ENCODE data around the gene NEURL3. TPM values are rescaled to one million over a fixed set of nuclear protein-coding genes. Genes with fewer than 3 reads are reported as not detected.

The NEURL3 gene
- total and polyA plus RNA-seq, 2 of the 4 experiments (the other 2 are of a cell fraction), result not detected

DNA sequence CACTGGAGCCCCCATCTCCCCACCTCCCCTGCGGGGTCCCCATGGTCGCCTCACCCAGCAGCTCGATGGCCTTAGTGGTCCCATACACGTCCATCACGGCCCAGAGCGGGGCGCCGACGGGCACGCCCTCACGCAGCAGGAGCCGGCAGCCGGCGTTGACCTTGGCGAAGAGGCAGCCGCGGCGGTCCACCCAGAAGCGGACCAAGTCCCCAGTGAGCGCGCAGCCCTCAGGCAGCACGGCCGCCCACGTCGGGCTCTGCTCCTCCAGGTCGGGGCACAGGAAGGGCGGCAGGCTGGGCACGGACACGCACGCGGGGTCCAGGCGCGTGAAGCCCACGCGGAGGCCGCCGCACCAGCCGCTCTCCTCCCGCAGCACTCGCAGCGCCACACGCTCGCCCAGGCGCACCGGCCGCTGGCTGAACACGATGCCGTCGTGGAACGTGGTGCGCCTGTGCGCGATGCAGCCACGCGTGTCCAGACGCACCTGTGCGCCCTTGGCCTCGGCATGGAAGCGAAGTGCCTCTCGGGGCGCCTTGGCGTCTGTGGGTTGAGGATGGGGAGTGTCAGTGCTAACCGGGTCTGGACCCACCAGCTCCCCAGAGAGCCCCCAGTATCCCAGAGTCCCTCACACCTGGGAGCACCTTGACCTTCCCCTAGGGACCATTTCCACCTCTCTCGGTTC is 4.6 kb downstream of the NEURL3 start:
- no peak overlapping the region for H2BK20ac ChIP-seq (ENCODE audit: low read depth, low read length)
- peaks cover 3% of the 10 kb centered on the region for H3K9me3 ChIP-seq (ENCODE audit: control insufficient read depth, insufficient read depth, low read length)
- peaks cover 68% of the 10 kb centered on the region for H3K27me3 ChIP-seq (ENCODE audit: control insufficient read depth, insufficient read depth, low read length)
- ATAC-seq (ENCODE audit: low read depth) (no peak), DNase-seq (no peak)
- TF ChIP-seq, protein P1, sequence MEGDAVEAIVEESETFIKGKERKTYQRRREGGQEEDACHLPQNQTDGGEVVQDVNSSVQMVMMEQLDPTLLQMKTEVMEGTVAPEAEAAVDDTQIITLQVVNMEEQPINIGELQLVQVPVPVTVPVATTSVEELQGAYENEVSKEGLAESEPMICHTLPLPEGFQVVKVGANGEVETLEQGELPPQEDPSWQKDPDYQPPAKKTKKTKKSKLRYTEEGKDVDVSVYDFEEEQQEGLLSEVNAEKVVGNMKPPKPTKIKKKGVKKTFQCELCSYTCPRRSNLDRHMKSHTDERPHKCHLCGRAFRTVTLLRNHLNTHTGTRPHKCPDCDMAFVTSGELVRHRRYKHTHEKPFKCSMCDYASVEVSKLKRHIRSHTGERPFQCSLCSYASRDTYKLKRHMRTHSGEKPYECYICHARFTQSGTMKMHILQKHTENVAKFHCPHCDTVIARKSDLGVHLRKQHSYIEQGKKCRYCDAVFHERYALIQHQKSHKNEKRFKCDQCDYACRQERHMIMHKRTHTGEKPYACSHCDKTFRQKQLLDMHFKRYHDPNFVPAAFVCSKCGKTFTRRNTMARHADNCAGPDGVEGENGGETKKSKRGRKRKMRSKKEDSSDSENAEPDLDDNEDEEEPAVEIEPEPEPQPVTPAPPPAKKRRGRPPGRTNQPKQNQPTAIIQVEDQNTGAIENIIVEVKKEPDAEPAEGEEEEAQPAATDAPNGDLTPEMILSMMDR (conservative IDR thresholded peaks at IDR 0.05; ENCODE audit: low read depth, low read length), result no peak
- no peak for TF ChIP-seq POLR2A (IDR thresholded peaks at IDR 0.05; ENCODE audit: low read depth, low read length)
- no peak for TF ChIP-seq RCOR1 (IDR thresholded peaks at IDR 0.05; ENCODE audit: insufficient replicate concordance, low read length)
- no peak for TF ChIP-seq SMC3 (IDR thresholded peaks at IDR 0.05; ENCODE audit: low read depth, low read length)
- no peak for TF ChIP-seq CHD1 (IDR thresholded peaks at IDR 0.05; ENCODE audit: low read depth, low read length)
- TF ChIP-seq, protein P2, sequence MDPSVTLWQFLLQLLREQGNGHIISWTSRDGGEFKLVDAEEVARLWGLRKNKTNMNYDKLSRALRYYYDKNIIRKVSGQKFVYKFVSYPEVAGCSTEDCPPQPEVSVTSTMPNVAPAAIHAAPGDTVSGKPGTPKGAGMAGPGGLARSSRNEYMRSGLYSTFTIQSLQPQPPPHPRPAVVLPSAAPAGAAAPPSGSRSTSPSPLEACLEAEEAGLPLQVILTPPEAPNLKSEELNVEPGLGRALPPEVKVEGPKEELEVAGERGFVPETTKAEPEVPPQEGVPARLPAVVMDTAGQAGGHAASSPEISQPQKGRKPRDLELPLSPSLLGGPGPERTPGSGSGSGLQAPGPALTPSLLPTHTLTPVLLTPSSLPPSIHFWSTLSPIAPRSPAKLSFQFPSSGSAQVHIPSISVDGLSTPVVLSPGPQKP (IDR thresholded peaks at IDR 0.05; ENCODE audit: borderline replicate concordance, low read depth, low read length), result no peak
- TF ChIP-seq, protein P3, sequence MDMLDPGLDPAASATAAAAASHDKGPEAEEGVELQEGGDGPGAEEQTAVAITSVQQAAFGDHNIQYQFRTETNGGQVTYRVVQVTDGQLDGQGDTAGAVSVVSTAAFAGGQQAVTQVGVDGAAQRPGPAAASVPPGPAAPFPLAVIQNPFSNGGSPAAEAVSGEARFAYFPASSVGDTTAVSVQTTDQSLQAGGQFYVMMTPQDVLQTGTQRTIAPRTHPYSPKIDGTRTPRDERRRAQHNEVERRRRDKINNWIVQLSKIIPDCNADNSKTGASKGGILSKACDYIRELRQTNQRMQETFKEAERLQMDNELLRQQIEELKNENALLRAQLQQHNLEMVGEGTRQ (IDR thresholded peaks at IDR 0.05; ENCODE audit: low read depth, low read length), result no peak
- no peak for TF ChIP-seq MAZ (IDR thresholded peaks at IDR 0.05; ENCODE audit: borderline replicate concordance, low read depth, low read length)
- TF ChIP-seq MXI1 (IDR thresholded peaks at IDR 0.05; ENCODE audit: borderline replicate concordance, low read depth, low read length), result no peak
- no peak for TF ChIP-seq RAD21 (IDR thresholded peaks at IDR 0.05; ENCODE audit: low read length)
- TF ChIP-seq CEBPB (IDR thresholded peaks at IDR 0.05; ENCODE audit: low read depth, low read length), result no peak
- TF ChIP-seq NFE2L2 (IDR thresholded peaks at IDR 0.05; ENCODE audit: low read depth, low read length), result no peak
- TF ChIP-seq MAFK (IDR thresholded peaks at IDR 0.05; ENCODE audit: low read depth, low read length), result no peak
- no peak for TF ChIP-seq BHLHE40 (IDR thresholded peaks at IDR 0.05; ENCODE audit: low read depth, low read length)
- no peaks in the 10 kb centered on the region for H3K36me3 ChIP-seq (ENCODE audit: control insufficient read depth, insufficient read depth, low read length)
- ChIA-PET CTCF (no interaction called here), POLR2A (ENCODE audit: unreplicated experiment) (no interaction called here)
- no peak overlapping the region for H3K23ac ChIP-seq (ENCODE audit: low read depth, low read length)
- H2BK120ac ChIP-seq (ENCODE audit: low read depth, low read length), result no peak overlapping the region
- H4K5ac ChIP-seq (ENCODE audit: low read depth, low read length), result no peak overlapping the region
- H3K27ac ChIP-seq (ENCODE audit: insufficient read depth, low read length), result no peak overlapping the region
- in situ Hi-C loops (cut with MboI; ENCODE audit: low sequenced_read_pairs) (loop anchor here (25.0 kb wide), 1 partner anchor 488 kb away; no protein-coding TSS in a partner anchor), intact Hi-C loops (cut with micrococcal nuclease) (no loop called here), dilution Hi-C loops (cut with HindIII; ENCODE audit: low sequenced_read_pairs, unreplicated experiment) (no loop called here)
- BruUV-seq (replicated peaks), result no TSS peak
- no peak overlapping the region for H3K4me3 ChIP-seq (ENCODE audit: insufficient read depth, low read depth, low read length)
- WGBS, 2 experiments (ENCODE audit: extremely low coverage in 2 of 2, insufficient read length in 1 of 2), result 7% methylated on average over 26 of the region's 64 CpGs; no CpG with 5 or more reads in 1 of the 2 experiments
- no peak overlapping the region for H3K14ac ChIP-seq (replicated peaks; ENCODE audit: low read depth, low read length)
- no peak overlapping the region for H2AFZ ChIP-seq (replicated peaks; ENCODE audit: low read length, poor library complexity)
- H3K4me1 ChIP-seq (ENCODE audit: control insufficient read depth, insufficient read depth, low read length), result peaks cover 1% of the 10 kb centered on the region; the same call in 1 of the 2 replicates
- H4K8ac ChIP-seq (ENCODE audit: low read depth in 2 of 2, low read length in 2 of 2), result no peak overlapping the region
- H2AK5ac ChIP-seq (ENCODE audit: low read depth, low read length), result no peak overlapping the region
- H3K4ac ChIP-seq (ENCODE audit: low read depth, low read length), result no peak overlapping the region
- no peaks in the 10 kb centered on the region for H3K9me1 ChIP-seq (ENCODE audit: insufficient read depth, low read length)
- H3K79me1 ChIP-seq (ENCODE audit: low read depth in 1 of 2, low read length in 2 of 2), result no peaks in the 10 kb centered on the region
- H4K91ac ChIP-seq (ENCODE audit: insufficient read depth, low read depth, low read length), result no peak overlapping the region
- no peak overlapping the region for H2BK5ac ChIP-seq (ENCODE audit: low read depth, low read length, poor library complexity, severe bottlenecking)
- H3K18ac ChIP-seq (ENCODE audit: low read depth, low read length), result no peak overlapping the region
- H2BK15ac ChIP-seq (ENCODE audit: low read depth, low read length), result no peak overlapping the region
- no peak overlapping the region for H3K9ac ChIP-seq (ENCODE audit: low read depth, low read length)
- H4K20me1 ChIP-seq (ENCODE audit: insufficient read depth, low read length), result no peaks in the 10 kb centered on the region
- H2AK9ac ChIP-seq (replicated peaks; ENCODE audit: low read depth, low read length, poor library complexity), result peak overlapping the region; percentile 19
- no peak overlapping the region for H3K4me2 ChIP-seq (ENCODE audit: low read depth, low read length)
- H3K56ac ChIP-seq (ENCODE audit: extremely low read depth, insufficient read depth, low read length), result no peak overlapping the region
